ENCODE data around the gene C9orf72. TPM values are rescaled to one million over a fixed set of nuclear protein-coding genes. Genes with fewer than 3 reads are reported as not detected.

C9orf72 gene
- total and polyA plus RNA-seq, 2 experiments from 2014 or later: 11.6 to 27.8 TPM

- H3K4me1 ChIP-seq (ENCODE audit: insufficient read depth): peaks cover 24% of the 10 kb centered on the region
- ATAC-seq (no peak), DNase-seq (ENCODE audit: low spot score) (no peak)
- H3F3A ChIP-seq (replicated peaks; ENCODE audit: low read depth): no peaks in the 10 kb centered on the region
- no peak overlapping the region for H3K27ac ChIP-seq (ENCODE audit: low read depth)
- no peaks in the 10 kb centered on the region for H4K20me1 ChIP-seq (replicated peaks; ENCODE audit: insufficient read depth)
- peaks cover 10% of the 10 kb centered on the region; the same call in 1 of the 2 replicates for H3K27me3 ChIP-seq (ENCODE audit: insufficient read depth)
- H3K4me1 Mint-ChIP-seq: peaks cover 42% of the 10 kb centered on the region
- H2AFZ ChIP-seq: no peak overlapping the region
- no peak overlapping the region for H3K27ac Mint-ChIP-seq
- H3K4me3 Mint-ChIP-seq: no peak overlapping the region
- TF ChIP-seq ZNF462 (CRISPR knock-in tag; IDR thresholded peaks at IDR 0.05) (no peak), POLR2AphosphoS5 (IDR thresholded peaks at IDR 0.05; ENCODE audit: low read depth) (no peak), ZNF114 (CRISPR knock-in tag; IDR thresholded peaks at IDR 0.05) (no peak), ETS1 (IDR thresholded peaks at IDR 0.05) (no peak), EZH2 (IDR thresholded peaks at IDR 0.05; ENCODE audit: low read depth, unreplicated experiment) (no peak), EZH2phosphoT487 (IDR thresholded peaks at IDR 0.05; ENCODE audit: unreplicated experiment) (no peak), CTCF (conservative IDR thresholded peaks at IDR 0.05; ENCODE audit: low read depth in 2 of 2) (no peak), STAT1 (IDR thresholded peaks at IDR 0.05; ENCODE audit: unreplicated experiment) (no peak), NANOG (IDR thresholded peaks at IDR 0.05; ENCODE audit: borderline replicate concordance) (no peak), ZNF331 (CRISPR knock-in tag; IDR thresholded peaks at IDR 0.05; ENCODE audit: low read depth) (no peak), CREB1 (CRISPR knock-in tag; IDR thresholded peaks at IDR 0.05; ENCODE audit: low read depth) (no peak)
- H3K4me3 ChIP-seq: no peak overlapping the region
- H3K27me3 Mint-ChIP-seq (ENCODE audit: insufficient read depth, low read depth, poor library complexity): peaks cover 12% of the 10 kb centered on the region
- no peaks in the 10 kb centered on the region for H3K36me3 Mint-ChIP-seq (ENCODE audit: low read depth)
- no peaks in the 10 kb centered on the region for H3K9me2 ChIP-seq (ENCODE audit: insufficient read depth)
- H3K36me3 ChIP-seq (ENCODE audit: insufficient read depth): no peaks in the 10 kb centered on the region
- H3K4me2 ChIP-seq: no peak overlapping the region
- H3K9me3 Mint-ChIP-seq: no peaks in the 10 kb centered on the region
- 0 out of 2 replicates have a peak, but pooled peaks cover 8% of the 10 kb centered on the region for H3K79me2 ChIP-seq (replicated peaks; ENCODE audit: insufficient read depth)
These were observed 42.1 kb downstream of the C9orf72 start for GRCh38 chr9:27530915-27531755.
